HepG2 (cell line): ENCODE data around the gene AK6. TPM values are rescaled to one million over a fixed set of nuclear protein-coding genes. Genes with fewer than 3 reads are reported as not detected.

Experiments used
- BRF2 ChIP-seq: sonication (generic); formaldehyde crosslinking; IDR thresholded peaks from 2 replicates; pipeline ENCODE4 v1.8.1; 2022; ENCODE audit warnings: mild to moderate bottlenecking, missing genetic modification reagents
- GATA4 ChIP-seq: sonication (generic); IDR thresholded peaks from 2 replicates; pipeline ENCODE4 v1.6.1; 2016; ENCODE audit warnings: antibody characterized with exemption, low read depth, borderline replicate concordance
- HDAC1 ChIP-seq: sonication (generic); formaldehyde crosslinking; IDR thresholded peaks from 2 replicates; pipeline ENCODE4 v1.5.1; 2020; ENCODE audit warnings: mild to moderate bottlenecking, missing genetic modification reagents
- HOXA9 ChIP-seq: sonication (generic); formaldehyde crosslinking; IDR thresholded peaks from 2 replicates; pipeline ENCODE4 v1.8.1; 2022; ENCODE audit warnings: missing genetic modification reagents, mild to moderate bottlenecking, moderate library complexity, borderline replicate concordance
- MBNL3 ChIP-seq: fragments of 250-450 bp; sonication (Bioruptor Pico); conservative IDR thresholded peaks from 2 replicates; pipeline ENCODE4 v1.8.0; 2022; ENCODE audit warnings: mild to moderate bottlenecking, inconsistent platforms
- MTA3 ChIP-seq: sonication (generic); formaldehyde crosslinking; IDR thresholded peaks from 2 replicates; pipeline ENCODE4 v1.4.0; 2020; ENCODE audit warnings: missing genetic modification reagents
- MYNN ChIP-seq: sonication (generic); formaldehyde crosslinking; IDR thresholded peaks from 2 replicates; pipeline ENCODE4 v1.4.0; 2020; ENCODE audit warnings: mild to moderate bottlenecking, low read depth, missing genetic modification reagents
- PPARG ChIP-seq: conservative IDR thresholded peaks from 2 replicates; pipeline ENCODE4 v1.6.1; 2016; ENCODE audit warnings: missing biosample characterization, missing genetic modification reagents
- SNAPC4 ChIP-seq: sonication (generic); formaldehyde crosslinking; IDR thresholded peaks from 2 replicates; pipeline ENCODE4 v1.4.0; 2020; ENCODE audit warnings: mild to moderate bottlenecking, missing genetic modification reagents
- SP2 ChIP-seq: sonication (generic); formaldehyde crosslinking; IDR thresholded peaks from 2 replicates; pipeline ENCODE4 v1.5.1; 2020; ENCODE audit warnings: mild to moderate bottlenecking, missing genetic modification reagents
- TFAP4 ChIP-seq: sonication (generic); IDR thresholded peaks from 2 replicates; pipeline ENCODE4 v1.6.1; 2016; ENCODE audit warnings: low read depth, borderline replicate concordance
- TRAFD1 ChIP-seq: sonication (generic); formaldehyde crosslinking; IDR thresholded peaks from 2 replicates; pipeline ENCODE4 v1.5.1; 2020; ENCODE audit warnings: missing genetic modification reagents, mild to moderate bottlenecking, borderline replicate concordance
- ZNF333 ChIP-seq: sonication (generic); formaldehyde crosslinking; IDR thresholded peaks from 2 replicates; pipeline ENCODE4 v1.4.0; 2020; ENCODE audit warnings: mild to moderate bottlenecking, missing genetic modification reagents, borderline replicate concordance
- ZNF710 ChIP-seq: sonication (generic); formaldehyde crosslinking; IDR thresholded peaks from 2 replicates; pipeline ENCODE4 v1.5.0; 2020; ENCODE audit warnings: mild to moderate bottlenecking, missing genetic modification reagents, borderline replicate concordance
- ZSCAN25 ChIP-seq: sonication (generic); formaldehyde crosslinking; IDR thresholded peaks from 2 replicates; pipeline ENCODE4 v1.8.0; 2022; ENCODE audit warnings: mild to moderate bottlenecking, missing genetic modification reagents
- polyA plus RNA-seq, 8 experiments: library from polyadenylated mRNA; depleted of rRNA in 3 of 8; stranded (reverse) in 7 of 8; unstranded in 1 of 8; fragments of >200 nt; fragmentation: Illumina TruSeq in 4 of 8; extraction: Trizol in 4 of 8; gene quantifications; 2 replicates each; pipeline versions ENCODE4 v1.2.1 to v1.2.3, GENCODE V29; 2011 to 2016; ENCODE audit warnings: low read depth in 4 of 8, missing spikeins in 1 of 8, mixed read lengths in 1 of 8; ENCODE audit not compliant: insufficient read depth in 1 of 8
- total RNA-seq, 5 experiments: library from RNA; depleted of rRNA; stranded (reverse); fragments of >200 nt; fragmentation: Illumina TruSeq; extraction: Trizol; gene quantifications; 2 replicates each; pipeline ENCODE4 v1.2.3, GENCODE V29; 2016; ENCODE audit warnings: low read depth in 1 of 5
- TF ChIP-seq, protein P1 (sequence below): sonication (generic); formaldehyde crosslinking; IDR thresholded peaks from 2 replicates; pipeline ENCODE4 v1.8.0; 2022; ENCODE audit warnings: missing genetic modification reagents, mild to moderate bottlenecking, inconsistent platforms, borderline replicate concordance

Gene AK6
- total and polyA plus RNA-seq, 2 of the 13 experiments (the other 11 are each of a cell fraction or from before 2014, with no cell fraction given), result 31.1 to 77.2 TPM

DNA sequence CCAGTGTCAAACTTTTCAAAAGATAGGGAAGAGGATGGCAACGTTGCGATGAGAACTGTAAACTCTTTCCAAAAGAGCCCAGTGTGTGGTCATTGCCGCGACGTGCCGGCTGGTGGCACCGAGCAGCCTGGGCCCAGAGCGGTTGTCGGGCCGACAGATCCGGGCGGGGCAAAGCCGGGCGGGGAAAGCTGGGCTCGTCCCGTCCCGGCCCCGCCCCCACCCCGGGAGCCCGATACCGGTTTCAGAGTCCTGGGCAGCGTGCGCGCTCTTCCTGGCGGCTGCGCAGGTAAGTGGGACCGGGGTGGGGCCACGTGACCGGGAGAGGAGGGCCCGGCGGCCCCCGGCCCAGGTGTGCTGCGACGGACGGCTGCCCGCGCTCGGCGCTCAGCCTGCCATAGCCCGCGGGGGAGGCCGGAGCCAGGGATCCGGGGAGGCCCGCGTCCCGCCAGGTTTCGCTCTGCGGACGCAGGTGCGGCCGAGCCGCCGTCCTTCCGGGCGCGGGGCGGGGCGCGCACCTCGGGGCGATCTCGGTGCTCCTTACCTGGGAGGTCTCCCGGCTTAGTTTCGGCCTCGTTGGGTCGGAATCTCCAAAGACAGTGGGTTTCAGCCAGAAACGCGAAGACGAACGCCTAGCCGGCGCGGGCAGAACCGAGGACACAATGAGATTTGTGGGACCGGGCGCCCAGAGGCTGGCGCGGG is 45.7 kb upstream of the AK6 start, which contains the start of gene MARVELD2 (continued):
- TF ChIP-seq SNAPC4 (CRISPR knock-in tag), result no peak
- TF ChIP-seq MYNN (CRISPR knock-in tag), result no peak
- TF ChIP-seq SP2, result no peak
- no peak; the same call in 1 of the 2 replicates for TF ChIP-seq PPARG (CRISPR knock-in tag)
- TF ChIP-seq ZSCAN25 (CRISPR knock-in tag), result no peak
- TF ChIP-seq, protein P1, sequence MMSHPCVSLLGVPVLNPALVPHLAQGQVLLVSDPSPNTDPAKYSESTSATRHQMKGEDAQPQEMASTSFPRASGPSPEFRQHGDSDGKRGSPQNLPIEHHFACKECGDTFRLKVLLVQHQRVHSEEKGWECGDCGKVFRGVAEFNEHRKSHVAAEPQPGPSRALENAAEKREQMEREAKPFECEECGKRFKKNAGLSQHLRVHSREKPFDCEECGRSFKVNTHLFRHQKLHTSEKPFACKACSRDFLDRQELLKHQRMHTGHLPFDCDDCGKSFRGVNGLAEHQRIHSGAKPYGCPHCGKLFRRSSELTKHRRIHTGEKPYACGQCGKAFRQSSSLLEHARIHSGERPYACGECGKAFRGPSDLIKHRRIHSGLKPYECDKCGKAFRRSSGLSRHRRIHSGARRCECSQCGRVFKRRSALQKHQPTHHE (CRISPR knock-in tag), result no peak
- TF ChIP-seq MBNL3 (CRISPR knock-in tag), result no peak
- no peak for TF ChIP-seq TRAFD1
- TF ChIP-seq MTA3 (CRISPR knock-in tag), result no peak
- no peak; the same call in 1 of the 2 replicates for TF ChIP-seq ZNF333 (CRISPR knock-in tag)
- TF ChIP-seq ZNF710, result 0 out of 2 replicates have a peak, but pooled peaks have one; percentile 42
- peak; percentile 80; the same call in 1 of the 2 replicates for TF ChIP-seq BRF2
- no peak for TF ChIP-seq TFAP4
- TF ChIP-seq HDAC1 (CRISPR knock-in tag), result peak; percentile 86
- TF ChIP-seq HOXA9, result peak; percentile 75
- TF ChIP-seq GATA4, result no peak
